Tibial artery (tissue), 4 donors: ENCODE data around the gene CACNA1D.

Experiments
- DNase-seq, 2 donors: peaks; one replicate each; pipeline ENCODE4 v3.0.0-alpha.2; 2019
- H3K27ac ChIP-seq, 2 donors: fragments of 200-600 bp; sonication (generic) in 1 of 2; 1 replicate in 1 of 2; 2 replicates in 1 of 2; pipeline ENCODE4 v1.5.1; 2018 to 2019; ENCODE audit warnings: mild to moderate bottlenecking in 1 of 2
- H3K27me3 ChIP-seq, 2 donors: fragments of 200-600 bp; sonication (generic) in 1 of 2; one replicate each; pipeline versions ENCODE4 v1.5.1 to v1.6.0; 2016 to 2019
- H3K36me3 ChIP-seq, 3 donors: fragments of 200-600 bp; sonication (generic) in 2 of 3; one replicate each; pipeline ENCODE4 v1.5.1; 2016 to 2019; ENCODE audit warnings: mild to moderate bottlenecking in 2 of 3
- H3K4me1 ChIP-seq, 4 donors: fragments of 200-600 bp; sonication (generic) in 2 of 4; 1 replicate in 3 of 4; 2 replicates in 1 of 4; pipeline ENCODE4 v1.5.1; 2016 to 2019
- H3K4me3 ChIP-seq, 2 donors: fragments of 200-600 bp; sonication (generic) in 1 of 2; 1 replicate in 1 of 2; 2 replicates in 1 of 2; pipeline ENCODE4 v1.5.1; 2018 to 2019; ENCODE audit warnings: mild to moderate bottlenecking in 2 of 2
- H3K9me3 ChIP-seq, 3 donors: fragments of 200-600 bp; sonication (generic) in 1 of 3; one replicate each; pipeline ENCODE4 v1.5.1; 2016 to 2019
- intact Hi-C: fragments of 100-400 bp; cut with DNase I; formaldehyde crosslinking; loops from one replicate; pipeline ENCODE4 v1.15.0; 2023; ENCODE audit warnings: low total_unique reads
- TF ChIP-seq, protein P1 (sequence below), 2 experiments: fragments of 200-600 bp in 1 of 2; fragments of 450-650 bp in 1 of 2; IDR thresholded peaks; one replicate each; pipeline ENCODE4 v1.5.1; 2017 to 2019; ENCODE audit warnings: antibody characterized with exemption in 2 of 2, mild to moderate bottlenecking in 1 of 2, moderate library complexity in 1 of 2

The CACNA1D gene

DNA sequence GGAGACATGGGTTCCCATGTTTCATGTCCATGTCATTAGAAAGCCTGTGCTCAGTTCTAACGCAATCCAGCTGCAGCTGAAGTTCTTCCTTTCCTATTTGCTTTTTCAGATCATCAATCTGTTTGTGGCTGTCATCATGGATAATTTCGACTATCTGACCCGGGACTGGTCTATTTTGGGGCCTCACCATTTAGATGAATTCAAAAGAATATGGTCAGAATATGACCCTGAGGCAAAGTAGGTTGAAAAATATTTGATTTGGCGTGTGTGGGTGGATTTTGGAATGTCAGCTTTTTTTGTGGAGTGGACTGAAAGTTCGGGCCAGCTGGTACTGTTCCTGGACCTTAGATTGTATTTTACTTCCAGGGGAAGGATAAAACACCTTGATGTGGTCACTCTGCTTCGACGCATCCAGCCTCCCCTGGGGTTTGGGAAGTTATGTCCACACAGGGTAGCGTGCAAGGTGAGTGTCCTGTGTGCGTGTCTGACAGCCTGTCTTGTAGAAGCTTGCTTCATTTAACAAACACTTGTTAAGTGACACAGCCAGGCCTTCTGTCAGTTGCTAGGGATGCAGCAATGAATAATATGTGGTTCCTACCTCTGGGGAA is 282.2 kb downstream of the CACNA1D start:
- intact Hi-C loops, result loop anchor here (5.0 kb wide), 1 partner anchor 1644 kb away; no protein-coding TSS in a partner anchor
- no peak for DNase-seq

DNA sequence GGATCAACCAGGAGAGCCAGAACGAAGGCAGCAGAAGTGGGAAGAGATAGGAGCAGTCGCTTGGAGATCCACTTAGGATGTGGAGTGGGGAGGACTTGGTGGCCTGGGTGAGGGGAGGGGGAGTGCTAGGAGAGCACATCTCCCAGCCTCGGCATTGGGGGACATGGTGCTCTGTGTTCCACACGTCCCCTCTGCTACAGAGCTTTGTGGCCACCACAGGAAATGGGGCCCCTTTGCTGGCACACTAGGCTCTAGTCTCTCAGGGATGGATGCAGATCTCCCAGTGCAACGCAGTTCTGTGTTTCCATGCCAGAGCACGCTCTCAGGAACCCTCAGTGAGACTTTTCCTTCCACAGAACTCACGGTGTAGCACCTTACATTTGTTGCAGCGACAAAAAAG is 283.1 kb downstream of the CACNA1D start:
- H3K27ac ChIP-seq, result no peak overlapping the region
- intact Hi-C loops, result loop anchor here (5.0 kb wide), 1 partner anchor 1645 kb away; no protein-coding TSS in a partner anchor
- H3K36me3 ChIP-seq, result no peaks in the 10 kb centered on the region

More for the DNA sequence above, 282.2 kb downstream of the CACNA1D start:
- H3K4me1 ChIP-seq, result peaks cover 0 to 35% (median 29%) of the 10 kb centered on the region in 4 donors
- H3K27me3 ChIP-seq, result no peaks in the 10 kb centered on the region
- no peak overlapping the region for H3K4me3 ChIP-seq
- no peaks in the 10 kb centered on the region for H3K36me3 ChIP-seq
- H3K27ac ChIP-seq, result peak overlapping the region in 1 of 2 donors; percentile 7
- H3K9me3 ChIP-seq, result no peaks in the 10 kb centered on the region
- TF ChIP-seq, protein P1, sequence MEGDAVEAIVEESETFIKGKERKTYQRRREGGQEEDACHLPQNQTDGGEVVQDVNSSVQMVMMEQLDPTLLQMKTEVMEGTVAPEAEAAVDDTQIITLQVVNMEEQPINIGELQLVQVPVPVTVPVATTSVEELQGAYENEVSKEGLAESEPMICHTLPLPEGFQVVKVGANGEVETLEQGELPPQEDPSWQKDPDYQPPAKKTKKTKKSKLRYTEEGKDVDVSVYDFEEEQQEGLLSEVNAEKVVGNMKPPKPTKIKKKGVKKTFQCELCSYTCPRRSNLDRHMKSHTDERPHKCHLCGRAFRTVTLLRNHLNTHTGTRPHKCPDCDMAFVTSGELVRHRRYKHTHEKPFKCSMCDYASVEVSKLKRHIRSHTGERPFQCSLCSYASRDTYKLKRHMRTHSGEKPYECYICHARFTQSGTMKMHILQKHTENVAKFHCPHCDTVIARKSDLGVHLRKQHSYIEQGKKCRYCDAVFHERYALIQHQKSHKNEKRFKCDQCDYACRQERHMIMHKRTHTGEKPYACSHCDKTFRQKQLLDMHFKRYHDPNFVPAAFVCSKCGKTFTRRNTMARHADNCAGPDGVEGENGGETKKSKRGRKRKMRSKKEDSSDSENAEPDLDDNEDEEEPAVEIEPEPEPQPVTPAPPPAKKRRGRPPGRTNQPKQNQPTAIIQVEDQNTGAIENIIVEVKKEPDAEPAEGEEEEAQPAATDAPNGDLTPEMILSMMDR (IDR thresholded peaks at IDR 0.05), result no peak

DNA sequence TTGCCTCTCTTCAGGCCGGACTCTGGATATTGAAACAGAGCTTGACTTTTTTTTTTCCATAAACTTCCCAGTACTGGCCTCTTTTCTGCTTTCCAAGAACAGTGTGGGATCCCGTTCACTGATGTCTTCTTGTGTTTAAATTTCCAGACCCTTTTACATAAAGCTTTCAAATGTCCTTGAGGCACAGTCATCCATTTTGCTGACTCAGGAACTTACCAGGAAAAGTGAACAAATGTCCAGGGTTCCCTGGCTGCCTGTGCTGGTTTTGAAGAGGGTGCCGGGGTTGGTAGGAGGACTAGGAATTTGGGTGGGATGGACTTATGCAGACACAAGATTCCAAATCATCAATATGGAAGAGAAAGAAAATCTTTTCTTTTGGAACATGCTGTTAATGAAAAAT is 283.7 kb downstream of the CACNA1D start:
- no peak overlapping the region for H3K27ac ChIP-seq
- intact Hi-C loops, result loop anchor here (5.0 kb wide), 1 partner anchor 1646 kb away; no protein-coding TSS in a partner anchor
- peaks cover 0 to 28% (median 25%) of the 10 kb centered on the region in 4 donors for H3K4me1 ChIP-seq
- no peaks in the 10 kb centered on the region for H3K9me3 ChIP-seq
- no peaks in the 10 kb centered on the region for H3K27me3 ChIP-seq
- TF ChIP-seq, protein P1 (IDR thresholded peaks at IDR 0.05), result no peak
- no peaks in the 10 kb centered on the region for H3K36me3 ChIP-seq
- DNase-seq, result no peak
- H3K4me3 ChIP-seq, result no peak overlapping the region

More for the DNA sequence above, 283.1 kb downstream of the CACNA1D start:
- peaks cover 0 to 34% (median 29%) of the 10 kb centered on the region in 4 donors for H3K4me1 ChIP-seq
- H3K27me3 ChIP-seq, result no peaks in the 10 kb centered on the region
- H3K9me3 ChIP-seq, result no peaks in the 10 kb centered on the region
- TF ChIP-seq, protein P1 (IDR thresholded peaks at IDR 0.05), result no peak
- no peak overlapping the region for H3K4me3 ChIP-seq
- DNase-seq, result no peak

DNA sequence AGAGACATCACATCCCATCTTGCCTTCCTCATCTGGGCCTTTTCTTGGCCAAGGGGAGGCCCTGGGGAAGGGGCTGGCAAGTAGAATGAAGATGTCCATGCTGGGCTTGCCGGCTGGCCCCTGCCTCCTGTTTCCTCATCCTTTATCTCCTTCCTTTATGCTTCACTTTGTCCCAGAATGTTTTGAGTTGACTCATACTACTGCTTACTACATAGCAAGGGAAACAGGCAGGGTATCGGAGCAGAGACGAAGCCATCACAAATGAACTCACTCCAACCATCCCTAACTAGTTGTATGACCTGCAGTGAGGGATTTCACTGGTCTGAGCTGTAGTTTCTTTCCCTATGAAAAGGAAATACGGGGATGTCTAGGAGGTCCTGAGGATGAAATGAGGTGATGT is 285.8 kb downstream of the CACNA1D start:
- Histone ChIP-seq H3K27ac (no peak overlapping the region), H3K27me3 (no peaks in the 10 kb centered on the region), H3K4me3 (no peak overlapping the region), H3K36me3 (no peaks in the 10 kb centered on the region), H3K9me3 (no peaks in the 10 kb centered on the region), H3K4me1 (peaks cover 0 to 19% (median 13%) of the 10 kb centered on the region in 4 donors)
- TF ChIP-seq, protein P1 (IDR thresholded peaks at IDR 0.05), result no peak
- no peak for DNase-seq
- intact Hi-C loops, result no loop called here

DNA sequence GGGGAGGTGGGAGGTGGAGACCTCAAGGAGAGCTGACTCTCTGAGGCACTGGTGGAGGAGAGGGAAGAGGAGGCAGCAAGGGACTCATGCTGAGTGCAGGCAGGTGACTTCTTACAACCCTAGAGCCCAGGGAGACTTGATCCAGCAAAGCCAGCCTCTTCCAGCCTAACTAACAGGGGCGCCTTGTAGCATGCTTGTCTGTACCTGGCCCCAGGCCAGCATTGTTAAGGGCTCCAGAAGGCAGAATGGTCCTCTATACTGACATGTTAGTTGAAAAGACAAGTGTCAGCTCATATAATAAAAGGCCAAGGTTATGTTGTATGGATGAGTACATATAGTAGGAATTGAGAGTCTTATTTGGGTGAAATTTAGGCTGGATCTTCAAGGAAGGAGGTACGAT is 286.4 kb downstream of the CACNA1D start:
- Histone ChIP-seq H3K27ac (no peak overlapping the region), H3K4me1 (peaks cover 0 to 15% (median 11%) of the 10 kb centered on the region in 4 donors), H3K9me3 (no peaks in the 10 kb centered on the region), H3K4me3 (no peak overlapping the region), H3K36me3 (no peaks in the 10 kb centered on the region), H3K27me3 (no peaks in the 10 kb centered on the region)
- intact Hi-C loops, result no loop called here
- TF ChIP-seq, protein P1 (IDR thresholded peaks at IDR 0.05), result no peak
- no peak for DNase-seq
